ENCODE results near the gene UBC. TPM values are rescaled to one million over a fixed set of nuclear protein-coding genes. Genes with fewer than 3 reads are reported as not detected.

UBC gene
- total RNA-seq, 2 donors from 2014 or later = 938 to 1,145 TPM

GRCh38 chr12:124861898-124862676 is 52.4 kb downstream of the UBC start:
- no peaks in the 10 kb centered on the region for H3K9me3 ChIP-seq
- peaks cover 0 to 27% of the 10 kb centered on the region in 2 donors for H3K4me1 ChIP-seq
- H3K27ac ChIP-seq = peak overlapping the region in 1 of 2 donors; percentile 14
- DNase-seq (ENCODE audit: low spot score) = no peak
- no peaks in the 10 kb centered on the region for H3K36me3 ChIP-seq
- no peaks in the 10 kb centered on the region for H3K27me3 ChIP-seq
- no peak for TF ChIP-seq CTCF (IDR thresholded peaks at IDR 0.05)
- no peak overlapping the region for H3K4me3 ChIP-seq

Small RNAs within 50 kb of the gene (microRNA-seq; reads per million reads assigned to microRNA genes)
- gene MIR5188 (ENCODE audit: borderline number of aligned reads in 2 of 2, borderline replicate concordance in 1 of 2) = 0 reads per million in 2 donors

Other genes with a start within 250 kb of the UBC start
- gene SCARB1, start 50.8 kb downstream of the UBC start, total RNA-seq = 10 to 100 TPM; 14.9 to 22.6 TPM
- 1 to 10 TPM; 4.9 to 8.3 TPM for gene DHX37, start 74.5 kb upstream of the UBC start, total RNA-seq
- 1 to 10 TPM; 2.8 TPM for gene BRI3BP, start 79.0 kb upstream of the UBC start, total RNA-seq
- gene AACS, start 150.8 kb upstream of the UBC start, total RNA-seq = 10 to 100 TPM in 1 of 2 donors, 1 to 10 TPM in 1; 7.4 to 11.7 TPM

Measured in right atrium auricular region (tissue), 2 donors.